Trophoblast cell (in vitro differentiated cells and primary cell): Measurements from ENCODE around the gene NDUFC2.

Source experiments
- DNase-seq, 2 donors: peaks; one replicate each; pipeline ENCODE4 v3.0.0-alpha.2; 2016
- H2AFZ ChIP-seq: 2 replicates; pipeline ENCODE4 v1.6.1; 2013; ENCODE audit warnings: low read length, moderate library complexity, mild to moderate bottlenecking; ENCODE audit not compliant: insufficient read depth, poor library complexity
- H2AK5ac ChIP-seq: 2 replicates; pipeline ENCODE4 v1.6.1; 2013; ENCODE audit warnings: mild to moderate bottlenecking, low read length
- H2BK120ac ChIP-seq: 2 replicates; pipeline ENCODE4 v1.6.1; 2013; ENCODE audit warnings: low read length, mild to moderate bottlenecking, moderate library complexity; ENCODE audit not compliant: insufficient read depth, poor library complexity
- H2BK12ac ChIP-seq: 2 replicates; pipeline ENCODE4 v1.6.1; 2013; ENCODE audit warnings: mild to moderate bottlenecking, low read length, moderate library complexity
- H2BK5ac ChIP-seq: 2 replicates; pipeline ENCODE4 v1.6.1; 2013; ENCODE audit warnings: low read length, low read depth, moderate library complexity, mild to moderate bottlenecking; ENCODE audit not compliant: poor library complexity
- H3K14ac ChIP-seq: 2 replicates; pipeline ENCODE4 v1.6.1; 2013; ENCODE audit warnings: mild to moderate bottlenecking, low read length
- H3K18ac ChIP-seq: 2 replicates; pipeline ENCODE4 v1.6.1; 2013; ENCODE audit warnings: mild to moderate bottlenecking, low read length
- H3K23ac ChIP-seq: 2 replicates; pipeline ENCODE4 v1.6.1; 2013; ENCODE audit warnings: low read length
- H3K27ac ChIP-seq: 2 replicates; pipeline ENCODE4 v1.5.1; 2013; ENCODE audit warnings: low read depth, mild to moderate bottlenecking, inconsistent platforms, low read length, moderate library complexity
- H3K27me3 ChIP-seq: 2 replicates; pipeline ENCODE4 v1.6.1; 2013; ENCODE audit warnings: inconsistent platforms, mild to moderate bottlenecking, low read length, moderate library complexity; ENCODE audit not compliant: insufficient read depth
- H3K36me3 ChIP-seq, 2 experiments: 1 replicate in 1 of 2; 2 replicates in 1 of 2; pipeline ENCODE4 v1.6.1; 2013; ENCODE audit warnings: low read length in 2 of 2, mild to moderate bottlenecking in 2 of 2, moderate library complexity in 1 of 2; ENCODE audit not compliant: insufficient read depth in 2 of 2, control insufficient read depth in 1 of 2
- H3K4ac ChIP-seq: 2 replicates; pipeline ENCODE4 v1.6.1; 2013; ENCODE audit warnings: low read depth, mild to moderate bottlenecking, low read length, moderate library complexity
- H3K4me1 ChIP-seq, 2 experiments: 1 replicate in 1 of 2; 2 replicates in 1 of 2; pipeline ENCODE4 v1.6.1; 2013; ENCODE audit warnings: low read length in 2 of 2, mild to moderate bottlenecking in 2 of 2, moderate library complexity in 1 of 2; ENCODE audit not compliant: insufficient read depth in 2 of 2, control insufficient read depth in 1 of 2
- H3K4me2 ChIP-seq: 2 replicates; pipeline ENCODE4 v1.6.1; 2013; ENCODE audit warnings: inconsistent platforms, mild to moderate bottlenecking, low read length, moderate library complexity
- H3K4me3 ChIP-seq: 2 replicates; pipeline ENCODE4 v1.5.1; 2013; ENCODE audit warnings: mild to moderate bottlenecking, low read depth, low read length, inconsistent platforms
- H3K79me1 ChIP-seq: one replicate; pipeline ENCODE4 v1.6.1; 2013; ENCODE audit warnings: low read length
- H3K79me2 ChIP-seq: 2 replicates; pipeline ENCODE4 v1.6.1; 2013; ENCODE audit warnings: low read length, mild to moderate bottlenecking; ENCODE audit not compliant: control insufficient read depth, insufficient read depth, poor library complexity
- H3K9ac ChIP-seq: 2 replicates; pipeline ENCODE4 v1.6.1; 2013; ENCODE audit warnings: mild to moderate bottlenecking, low read length
- H3K9me3 ChIP-seq: 2 replicates; pipeline ENCODE4 v1.6.1; 2013; ENCODE audit warnings: low read depth, mild to moderate bottlenecking, control low read depth, inconsistent platforms, low read length; ENCODE audit not compliant: insufficient read depth
- H4K12ac ChIP-seq: 2 replicates; pipeline ENCODE4 v1.6.1; 2013; ENCODE audit warnings: low read depth, mild to moderate bottlenecking, low read length, moderate library complexity
- H4K8ac ChIP-seq: 2 replicates; pipeline ENCODE4 v1.6.1; 2013; ENCODE audit warnings: low read depth, mild to moderate bottlenecking, low read length, moderate library complexity
- H4K91ac ChIP-seq: one replicate; pipeline ENCODE4 v1.6.1; 2013; ENCODE audit warnings: low read depth, mild to moderate bottlenecking, low read length, moderate library complexity
- WGBS: extraction: QIAGEN DNeasy Blood & Tissue Kit; methylation state at CpG from one replicate; pipeline ENCODE4 v1.1.7; 2013; ENCODE audit warnings: missing lambda C conversion rate; ENCODE audit not compliant: insufficient read length, insufficient coverage; ENCODE audit errors: extremely low coverage; 5-methylcytosine and 5-hydroxymethylcytosine counted together

Gene NDUFC2

GRCh38 chr11:78067704-78068103 is 12.0 kb downstream of the NDUFC2 start:
- Histone ChIP-seq H4K8ac (no peak overlapping the region), H3K27me3 (no peaks in the 10 kb centered on the region), H3K18ac (no peak overlapping the region), H3K14ac (no peak overlapping the region), H3K9me3 (no peaks in the 10 kb centered on the region), H2BK5ac (no peak overlapping the region), H3K79me2 (no peaks in the 10 kb centered on the region), H3K4me2 (no peak overlapping the region), H3K79me1 (no peaks in the 10 kb centered on the region), H2BK12ac (no peak overlapping the region), H3K4me1 (no peaks in the 10 kb centered on the region), H2BK120ac (no peak overlapping the region), H3K4me3 (no peak overlapping the region), H3K4ac (no peak overlapping the region), H3K9ac (no peak overlapping the region), H3K36me3 (peaks cover 14 to 26% of the 10 kb centered on the region in 2 experiments), H2AFZ (no peak overlapping the region), H4K91ac (no peak overlapping the region), H3K27ac (no peak overlapping the region), H2AK5ac (no peak overlapping the region), H3K23ac (no peak overlapping the region), H4K12ac (no peak overlapping the region)
- no peak for DNase-seq
- no CpG with 5 or more reads among the region's 4 CpGs for WGBS

GRCh38 chr11:78066471-78066870 is 13.2 kb downstream of the NDUFC2 start:
- Histone ChIP-seq H3K9me3 (no peaks in the 10 kb centered on the region), H3K4me3 (no peak overlapping the region), H3K4ac (no peak overlapping the region), H4K8ac (no peak overlapping the region), H3K4me2 (no peak overlapping the region), H4K12ac (no peak overlapping the region), H2AK5ac (no peak overlapping the region), H3K4me1 (peaks cover 2 to 3% of the 10 kb centered on the region in 2 experiments), H2BK5ac (no peak overlapping the region), H3K79me1 (no peaks in the 10 kb centered on the region), H3K79me2 (no peaks in the 10 kb centered on the region), H2AFZ (no peak overlapping the region), H3K23ac (no peak overlapping the region), H3K36me3 (peaks cover 11 to 17% of the 10 kb centered on the region in 2 experiments), H2BK12ac (no peak overlapping the region), H3K27ac (no peak overlapping the region), H3K18ac (no peak overlapping the region), H4K91ac (no peak overlapping the region), H3K14ac (no peak overlapping the region), H3K27me3 (no peaks in the 10 kb centered on the region), H3K9ac (no peak overlapping the region), H2BK120ac (no peak overlapping the region)
- no peak for DNase-seq
- no CpG with 5 or more reads among the region's 2 CpGs for whole genome bisulfite sequencing

- no peak overlapping the region for H3K4me3 ChIP-seq
- H4K8ac ChIP-seq: no peak overlapping the region
- H3K14ac ChIP-seq: no peak overlapping the region
- H3K79me2 ChIP-seq: no peaks in the 10 kb centered on the region
- H3K79me1 ChIP-seq: no peaks in the 10 kb centered on the region
- no CpG with 5 or more reads among the region's 2 CpGs for WGBS
- H3K18ac ChIP-seq: no peak overlapping the region
- no peak overlapping the region for H2BK120ac ChIP-seq
- H3K23ac ChIP-seq: no peak overlapping the region
- no peak overlapping the region for H3K4me2 ChIP-seq
- peaks cover 8 to 10% of the 10 kb centered on the region in 2 experiments for H3K36me3 ChIP-seq
- DNase-seq: no peak
- no peak overlapping the region for H4K12ac ChIP-seq
- H3K4ac ChIP-seq: no peak overlapping the region
- H3K4me1 ChIP-seq: peaks cover 2 to 3% of the 10 kb centered on the region in 2 experiments
- H2AFZ ChIP-seq: no peak overlapping the region
- H4K91ac ChIP-seq: no peak overlapping the region
- H3K9me3 ChIP-seq: no peaks in the 10 kb centered on the region
- no peak overlapping the region for H3K27ac ChIP-seq
- H3K27me3 ChIP-seq: no peaks in the 10 kb centered on the region
- no peak overlapping the region for H2BK12ac ChIP-seq
- H2BK5ac ChIP-seq: no peak overlapping the region
- H2AK5ac ChIP-seq: no peak overlapping the region
- no peak overlapping the region for H3K9ac ChIP-seq
Measured at GRCh38 chr11:78065203-78065602, 14.5 kb downstream of the NDUFC2 start.

GRCh38 chr11:78063440-78064181 is 16.1 kb downstream of the NDUFC2 start, which contains the start of gene THRSP:
TSS of gene THRSP (plus strand) at chr11:78063861. CDS start at chr11:78063882, 21 bp downstream.
- no peak within 1 kb of the TSS for H2AFZ ChIP-seq
- H3K18ac ChIP-seq: no peak within 1 kb of the TSS
- H3K9ac ChIP-seq: no peak within 1 kb of the TSS
- H3K4me3 ChIP-seq: no peak within 1 kb of the TSS
- peaks cover 0 to 2% of the 10 kb centered on the region in 2 experiments for H3K36me3 ChIP-seq
- no peaks in the 10 kb centered on the region for H3K27me3 ChIP-seq
- H4K91ac ChIP-seq: no peak within 1 kb of the TSS
- no peak within 1 kb of the TSS for H2BK5ac ChIP-seq
- H2BK120ac ChIP-seq: no peak within 1 kb of the TSS
- H3K4ac ChIP-seq: no peak within 1 kb of the TSS
- no peaks in the 10 kb centered on the region for H3K9me3 ChIP-seq
- no peak within 1 kb of the TSS for H2BK12ac ChIP-seq
- no peaks in the 10 kb centered on the region for H3K79me1 ChIP-seq
- no peaks in the 10 kb centered on the region for H3K79me2 ChIP-seq
- H3K27ac ChIP-seq: no peak within 1 kb of the TSS
- H4K12ac ChIP-seq: no peak within 1 kb of the TSS
- no peak within 1 kb of the TSS for H3K4me2 ChIP-seq
- no peak for DNase-seq
- WGBS: no CpG with 5 or more reads among the region's 14 CpGs
- no peak within 1 kb of the TSS for H4K8ac ChIP-seq
- no peak within 1 kb of the TSS for H2AK5ac ChIP-seq
- no peak within 1 kb of the TSS for H3K23ac ChIP-seq
- H3K4me1 ChIP-seq: peaks cover 2 to 3% of the 10 kb centered on the region in 2 experiments
- no peak within 1 kb of the TSS for H3K14ac ChIP-seq
